Ovary (tissue), 3 donors: Measurements from ENCODE around the gene SSTR5.

Experiments used
- POLR2A ChIP-seq: fragments of 450-650 bp; IDR thresholded peaks from one replicate; pipeline ENCODE4 v1.6.1; 2017; ENCODE audit warnings: antibody characterized with exemption, mild to moderate bottlenecking, moderate library complexity
- TF ChIP-seq, protein P1 (sequence below), 3 donors: fragments of 450-650 bp in 2 of 3; fragments of 200-600 bp in 1 of 3; IDR thresholded peaks; one replicate each; pipeline versions ENCODE4 v1.5.1 to v1.8.0; 2016 to 2022; ENCODE audit warnings: antibody characterized with exemption in 3 of 3, mild to moderate bottlenecking in 1 of 3
- donor health status: DM: no; HTN: no; CAD: no.

DNA sequence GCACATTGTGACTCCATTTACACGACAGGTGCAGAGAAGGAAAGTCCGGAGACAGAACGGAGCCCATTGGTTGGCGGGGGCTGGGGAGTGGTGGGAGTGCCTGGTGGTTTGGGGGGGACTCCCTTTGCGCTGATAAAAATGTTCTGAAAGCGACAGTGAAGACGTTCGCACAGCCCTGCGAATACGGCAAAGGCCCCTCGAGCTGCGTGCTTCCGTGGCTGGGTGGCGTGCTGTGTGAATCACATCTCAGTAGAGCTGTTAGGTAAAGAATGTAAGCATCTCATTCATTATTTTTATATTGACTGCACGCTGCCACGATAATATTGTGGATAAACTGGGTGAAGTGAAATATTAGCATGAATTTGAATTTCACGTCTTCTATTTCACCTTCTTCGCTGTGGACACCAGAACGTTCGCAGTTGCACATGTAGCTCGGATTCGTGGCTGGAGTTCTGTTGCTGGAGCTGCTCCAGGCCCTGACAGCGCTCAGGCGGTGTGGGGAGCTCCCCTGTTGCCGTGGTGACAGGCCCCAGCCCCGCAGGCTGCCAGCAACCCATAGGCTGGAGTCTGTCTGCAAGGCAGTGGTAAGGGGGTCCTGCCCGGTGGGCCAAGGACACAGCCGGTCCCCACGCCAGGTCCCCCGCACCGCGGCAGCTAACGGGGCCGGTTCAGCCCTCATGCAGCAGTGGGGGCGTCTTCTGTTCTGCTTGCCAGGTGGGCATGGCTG is 46.3 kb upstream of the SSTR5 start:
- TF ChIP-seq, protein P1, sequence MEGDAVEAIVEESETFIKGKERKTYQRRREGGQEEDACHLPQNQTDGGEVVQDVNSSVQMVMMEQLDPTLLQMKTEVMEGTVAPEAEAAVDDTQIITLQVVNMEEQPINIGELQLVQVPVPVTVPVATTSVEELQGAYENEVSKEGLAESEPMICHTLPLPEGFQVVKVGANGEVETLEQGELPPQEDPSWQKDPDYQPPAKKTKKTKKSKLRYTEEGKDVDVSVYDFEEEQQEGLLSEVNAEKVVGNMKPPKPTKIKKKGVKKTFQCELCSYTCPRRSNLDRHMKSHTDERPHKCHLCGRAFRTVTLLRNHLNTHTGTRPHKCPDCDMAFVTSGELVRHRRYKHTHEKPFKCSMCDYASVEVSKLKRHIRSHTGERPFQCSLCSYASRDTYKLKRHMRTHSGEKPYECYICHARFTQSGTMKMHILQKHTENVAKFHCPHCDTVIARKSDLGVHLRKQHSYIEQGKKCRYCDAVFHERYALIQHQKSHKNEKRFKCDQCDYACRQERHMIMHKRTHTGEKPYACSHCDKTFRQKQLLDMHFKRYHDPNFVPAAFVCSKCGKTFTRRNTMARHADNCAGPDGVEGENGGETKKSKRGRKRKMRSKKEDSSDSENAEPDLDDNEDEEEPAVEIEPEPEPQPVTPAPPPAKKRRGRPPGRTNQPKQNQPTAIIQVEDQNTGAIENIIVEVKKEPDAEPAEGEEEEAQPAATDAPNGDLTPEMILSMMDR (IDR thresholded peaks at IDR 0.05) = no peak
- no peak for TF ChIP-seq POLR2A
